ENCODE measurements around the gene SH3GL3.

Gene SH3GL3

GRCh38 chr15:83556068-83556467 is 108.9 kb downstream of the SH3GL3 start:
- Histone ChIP-seq H3K18ac (ENCODE audit: low read length) (no peak overlapping the region), H3K4me3 (ENCODE audit: low read length in 2 of 2) (no peak overlapping the region), H2BK120ac (ENCODE audit: low read depth, low read length) (no peak overlapping the region), H4K8ac (ENCODE audit: low read depth, low read length) (no peak overlapping the region), H3K9ac (ENCODE audit: low read depth, low read length, poor library complexity) (no peak overlapping the region), H2AFZ (ENCODE audit: low read length) (no peak overlapping the region), H3K23ac (ENCODE audit: low read depth, low read length, poor library complexity) (no peak overlapping the region), H3K4me2 (ENCODE audit: insufficient read depth, low read length, poor library complexity, severe bottlenecking) (no peak overlapping the region), H3K4ac (ENCODE audit: low read length) (no peak overlapping the region), H2AK5ac (ENCODE audit: low read depth, low read length) (no peak overlapping the region), H3K14ac (ENCODE audit: low read length) (no peak overlapping the region), H3K36me3 (replicated peaks in 1 of 2; ENCODE audit: control insufficient read depth in 2 of 2, insufficient read depth in 2 of 2, low read length in 2 of 2) (no peaks in the 10 kb centered on the region), H3K9me3 (replicated peaks in 1 of 2; ENCODE audit: control insufficient read depth in 2 of 2, insufficient read depth in 1 of 2, low read depth in 1 of 2, low read length in 2 of 2) (no peaks in the 10 kb centered on the region), H3K27me3 (ENCODE audit: control insufficient read depth in 3 of 3, insufficient read depth in 3 of 3, low read depth in 1 of 3, low read length in 3 of 3) (no peaks in the 10 kb centered on the region), H2BK15ac (ENCODE audit: low read length) (no peak overlapping the region), H3K27ac (replicated peaks; ENCODE audit: low read length) (no peak overlapping the region), H3K4me1 (ENCODE audit: control insufficient read depth in 2 of 2, insufficient read depth in 1 of 2, low read depth in 1 of 2, low read length in 2 of 2) (no peaks in the 10 kb centered on the region), H2BK12ac (ENCODE audit: low read length) (no peak overlapping the region), H2BK5ac (ENCODE audit: low read length) (no peak overlapping the region), H4K91ac (ENCODE audit: low read depth, low read length, poor library complexity) (no peak overlapping the region), H3K79me1 (ENCODE audit: low read depth, low read length) (no peaks in the 10 kb centered on the region)
- WGBS, 2 donors (ENCODE audit: extremely low coverage in 2 of 2, insufficient read length in 2 of 2, insufficient replicate concordance in 1 of 2) = no CpG with 5 or more reads among the region's 3 CpGs
- no peak for DNase-seq (ENCODE audit: low spot score)

- H3K4ac ChIP-seq (ENCODE audit: low read length) = no peak overlapping the region
- no peak overlapping the region for H3K18ac ChIP-seq (ENCODE audit: low read length)
- no peak overlapping the region for H2BK12ac ChIP-seq (ENCODE audit: low read length)
- DNase-seq (ENCODE audit: low spot score) = no peak
- H2AFZ ChIP-seq (ENCODE audit: low read length) = no peak overlapping the region
- no peak overlapping the region for H3K23ac ChIP-seq (ENCODE audit: low read depth, low read length, poor library complexity)
- H3K79me1 ChIP-seq (ENCODE audit: low read depth, low read length) = no peaks in the 10 kb centered on the region
- H3K4me3 ChIP-seq (ENCODE audit: low read length in 2 of 2) = no peak overlapping the region
- no peaks in the 10 kb centered on the region for H3K27me3 ChIP-seq (ENCODE audit: control insufficient read depth in 3 of 3, insufficient read depth in 3 of 3, low read depth in 1 of 3, low read length in 3 of 3)
- H3K9me3 ChIP-seq (replicated peaks in 1 of 2; ENCODE audit: control insufficient read depth in 2 of 2, insufficient read depth in 1 of 2, low read depth in 1 of 2, low read length in 2 of 2) = no peaks in the 10 kb centered on the region
- no peak overlapping the region for H2BK5ac ChIP-seq (ENCODE audit: low read length)
- no peak overlapping the region for H3K14ac ChIP-seq (ENCODE audit: low read length)
- H3K9ac ChIP-seq (ENCODE audit: low read depth, low read length, poor library complexity) = no peak overlapping the region
- H4K91ac ChIP-seq (ENCODE audit: low read depth, low read length, poor library complexity) = no peak overlapping the region
- no peak overlapping the region for H2BK15ac ChIP-seq (ENCODE audit: low read length)
- no peak overlapping the region for H2BK120ac ChIP-seq (ENCODE audit: low read depth, low read length)
- H4K8ac ChIP-seq (ENCODE audit: low read depth, low read length) = no peak overlapping the region
- no peak overlapping the region for H3K4me2 ChIP-seq (ENCODE audit: insufficient read depth, low read length, poor library complexity, severe bottlenecking)
- H3K27ac ChIP-seq (replicated peaks; ENCODE audit: low read length) = no peak overlapping the region
- no peaks in the 10 kb centered on the region for H3K36me3 ChIP-seq (replicated peaks in 1 of 2; ENCODE audit: control insufficient read depth in 2 of 2, insufficient read depth in 2 of 2, low read length in 2 of 2)
- WGBS, 2 donors (ENCODE audit: extremely low coverage in 2 of 2, insufficient read length in 2 of 2, insufficient replicate concordance in 1 of 2) = no CpG with 5 or more reads among the region's 7 CpGs
- H2AK5ac ChIP-seq (ENCODE audit: low read depth, low read length) = no peak overlapping the region
- H3K4me1 ChIP-seq (ENCODE audit: control insufficient read depth in 2 of 2, insufficient read depth in 1 of 2, low read depth in 1 of 2, low read length in 2 of 2) = no peaks in the 10 kb centered on the region
These were observed 109.6 kb downstream of the SH3GL3 start for GRCh38 chr15:83556754-83557153.

GRCh38 chr15:83558146-83558545 is 111.0 kb downstream of the SH3GL3 start:
- no CpG with 5 or more reads among the region's 5 CpGs for WGBS, 2 donors (ENCODE audit: extremely low coverage in 2 of 2, insufficient read length in 2 of 2, insufficient replicate concordance in 1 of 2)
- Histone ChIP-seq H2BK120ac (ENCODE audit: low read depth, low read length) (no peak overlapping the region), H3K4me1 (ENCODE audit: control insufficient read depth in 2 of 2, insufficient read depth in 1 of 2, low read depth in 1 of 2, low read length in 2 of 2) (no peaks in the 10 kb centered on the region), H2AFZ (ENCODE audit: low read length) (no peak overlapping the region), H2BK5ac (ENCODE audit: low read length) (no peak overlapping the region), H4K91ac (ENCODE audit: low read depth, low read length, poor library complexity) (no peak overlapping the region), H3K9ac (ENCODE audit: low read depth, low read length, poor library complexity) (no peak overlapping the region), H3K27ac (replicated peaks; ENCODE audit: low read length) (no peak overlapping the region), H3K14ac (ENCODE audit: low read length) (no peak overlapping the region), H3K23ac (ENCODE audit: low read depth, low read length, poor library complexity) (no peak overlapping the region), H2AK5ac (ENCODE audit: low read depth, low read length) (no peak overlapping the region), H4K8ac (ENCODE audit: low read depth, low read length) (no peak overlapping the region), H3K9me3 (replicated peaks in 1 of 2; ENCODE audit: control insufficient read depth in 2 of 2, insufficient read depth in 1 of 2, low read depth in 1 of 2, low read length in 2 of 2) (no peaks in the 10 kb centered on the region), H3K36me3 (replicated peaks in 1 of 2; ENCODE audit: control insufficient read depth in 2 of 2, insufficient read depth in 2 of 2, low read length in 2 of 2) (no peaks in the 10 kb centered on the region), H3K4ac (ENCODE audit: low read length) (no peak overlapping the region), H2BK12ac (ENCODE audit: low read length) (no peak overlapping the region), H3K79me1 (ENCODE audit: low read depth, low read length) (no peaks in the 10 kb centered on the region), H2BK15ac (ENCODE audit: low read length) (no peak overlapping the region), H3K4me2 (ENCODE audit: insufficient read depth, low read length, poor library complexity, severe bottlenecking) (no peak overlapping the region), H3K4me3 (ENCODE audit: low read length in 2 of 2) (no peak overlapping the region), H3K27me3 (ENCODE audit: control insufficient read depth in 3 of 3, insufficient read depth in 3 of 3, low read depth in 1 of 3, low read length in 3 of 3) (no peaks in the 10 kb centered on the region), H3K18ac (ENCODE audit: low read length) (no peak overlapping the region)
- DNase-seq (ENCODE audit: low spot score) = no peak

- H3K36me3 ChIP-seq (replicated peaks in 1 of 2; ENCODE audit: control insufficient read depth in 2 of 2, insufficient read depth in 2 of 2, low read length in 2 of 2) = no peaks in the 10 kb centered on the region
These were observed 112.3 kb downstream of the SH3GL3 start for GRCh38 chr15:83559310-83559966.

More at GRCh38 chr15:83559310-83559966, 112.3 kb downstream of the SH3GL3 start:
- H3K23ac ChIP-seq (ENCODE audit: low read depth, low read length, poor library complexity) = no peak overlapping the region
- H4K91ac ChIP-seq (ENCODE audit: low read depth, low read length, poor library complexity) = no peak overlapping the region
- no peak overlapping the region for H2AK5ac ChIP-seq (ENCODE audit: low read depth, low read length)
- no peak overlapping the region for H2BK5ac ChIP-seq (ENCODE audit: low read length)
- H3K4me3 ChIP-seq (ENCODE audit: low read length in 2 of 2) = no peak overlapping the region
- no peak overlapping the region for H4K8ac ChIP-seq (ENCODE audit: low read depth, low read length)
- H2BK120ac ChIP-seq (ENCODE audit: low read depth, low read length) = no peak overlapping the region
- no peak overlapping the region for H3K27ac ChIP-seq (replicated peaks; ENCODE audit: low read length)
- no peak overlapping the region for H3K9ac ChIP-seq (ENCODE audit: low read depth, low read length, poor library complexity)
- DNase-seq (ENCODE audit: low spot score) = peak; percentile 61
- H3K14ac ChIP-seq (ENCODE audit: low read length) = no peak overlapping the region
- no peaks in the 10 kb centered on the region for H3K27me3 ChIP-seq (ENCODE audit: control insufficient read depth in 3 of 3, insufficient read depth in 3 of 3, low read depth in 1 of 3, low read length in 3 of 3)
- H2AFZ ChIP-seq (ENCODE audit: low read length) = no peak overlapping the region
- no peak overlapping the region for H3K4ac ChIP-seq (ENCODE audit: low read length)
- no peak overlapping the region for H2BK15ac ChIP-seq (ENCODE audit: low read length)
- H3K4me2 ChIP-seq (ENCODE audit: insufficient read depth, low read length, poor library complexity, severe bottlenecking) = no peak overlapping the region
- no peak overlapping the region for H3K18ac ChIP-seq (ENCODE audit: low read length)
- no peaks in the 10 kb centered on the region for H3K79me1 ChIP-seq (ENCODE audit: low read depth, low read length)
- H2BK12ac ChIP-seq (ENCODE audit: low read length) = no peak overlapping the region
- no peaks in the 10 kb centered on the region for H3K4me1 ChIP-seq (ENCODE audit: control insufficient read depth in 2 of 2, insufficient read depth in 1 of 2, low read depth in 1 of 2, low read length in 2 of 2)
- no peaks in the 10 kb centered on the region for H3K9me3 ChIP-seq (replicated peaks in 1 of 2; ENCODE audit: control insufficient read depth in 2 of 2, insufficient read depth in 1 of 2, low read depth in 1 of 2, low read length in 2 of 2)
- no CpG with 5 or more reads among the region's 7 CpGs for WGBS, 2 donors (ENCODE audit: extremely low coverage in 2 of 2, insufficient read length in 2 of 2, insufficient replicate concordance in 1 of 2)

All from neuronal stem cell (in vitro differentiated cells).